AG08396 (cell line): ENCODE measurements around the gene ZFYVE16.
"Not testable (repeated sequence)": the region's sequence is repeated elsewhere in the genome, so short reads cannot be mapped to it uniquely, and the experiment has no call there.

Experiments used
- DNase-seq: peaks from one replicate; pipeline ENCODE4 v3.0.0; 2012; ENCODE audit warnings: low spot score, mixed read lengths

ZFYVE16 gene

DNA sequence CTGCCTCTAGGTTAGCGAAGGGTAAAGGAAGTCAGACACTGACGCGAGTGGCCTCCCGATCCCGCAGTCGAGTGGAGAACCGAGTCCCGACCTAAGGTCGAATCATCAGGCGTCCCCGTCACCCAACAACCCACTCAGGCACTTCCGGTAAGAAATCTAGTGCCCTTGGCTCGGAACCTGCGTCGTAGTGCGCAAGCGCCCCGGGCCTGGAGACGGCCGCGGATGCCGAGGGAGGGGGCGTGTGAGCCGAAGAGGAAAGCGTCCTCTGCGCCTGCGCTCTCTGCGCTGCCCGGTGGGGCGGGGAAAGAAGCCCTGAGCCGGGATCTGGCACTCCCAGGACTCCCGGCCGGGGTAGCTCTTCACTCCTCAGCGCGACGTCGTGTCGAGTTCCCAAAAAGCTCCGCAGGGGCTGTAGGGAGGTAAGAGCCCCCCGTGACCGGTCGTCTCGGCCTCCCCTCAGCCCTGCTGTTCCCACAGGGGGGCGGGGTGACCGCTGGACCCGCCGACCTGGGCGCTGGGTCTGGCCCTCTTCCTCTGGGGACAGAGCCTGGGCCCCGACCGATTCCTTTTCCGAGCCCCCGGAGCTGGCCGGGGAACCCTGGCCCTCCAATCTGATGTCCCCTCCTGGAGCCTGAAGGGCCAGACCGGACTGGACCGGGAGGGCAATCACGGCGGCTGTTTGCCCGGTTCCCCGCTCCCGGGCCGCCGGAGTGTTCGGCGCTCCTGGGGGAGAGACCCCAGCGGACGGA is at the start of gene ZFYVE16:
TSS of gene ZFYVE16 (plus strand) at position 330 of the 749 bp plus-strand sequence. CDS start 26,084 bp downstream, outside the sequence.
- DNase-seq, result peak; percentile 99

DNA sequence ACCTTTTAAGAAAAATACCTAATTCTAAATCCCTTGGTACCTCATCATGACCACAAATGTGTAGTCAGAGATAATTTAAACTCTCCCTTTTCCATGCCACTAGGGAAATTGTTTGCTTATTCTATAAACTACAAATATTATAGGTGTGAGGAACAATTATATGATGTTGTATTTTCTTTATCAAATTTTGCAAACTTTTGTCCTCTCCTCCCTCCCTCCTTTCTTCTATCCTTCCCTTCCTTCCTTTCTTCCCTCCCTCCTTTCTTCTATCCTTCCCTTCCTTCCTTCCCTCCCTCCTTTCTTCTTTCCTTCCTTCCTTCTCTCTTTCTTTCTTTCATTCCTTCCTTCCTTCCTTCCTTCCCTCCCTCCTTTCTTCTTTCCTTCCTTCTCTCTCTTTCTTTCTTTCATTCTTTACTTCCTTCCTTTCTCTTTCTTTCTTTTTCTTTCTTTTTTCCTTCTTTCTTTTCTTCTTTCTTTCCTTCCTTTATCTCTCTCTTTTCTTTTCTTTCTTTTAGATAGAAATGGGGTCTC is 46.9 kb upstream of the ZFYVE16 start:
- no peak for DNase-seq

DNA sequence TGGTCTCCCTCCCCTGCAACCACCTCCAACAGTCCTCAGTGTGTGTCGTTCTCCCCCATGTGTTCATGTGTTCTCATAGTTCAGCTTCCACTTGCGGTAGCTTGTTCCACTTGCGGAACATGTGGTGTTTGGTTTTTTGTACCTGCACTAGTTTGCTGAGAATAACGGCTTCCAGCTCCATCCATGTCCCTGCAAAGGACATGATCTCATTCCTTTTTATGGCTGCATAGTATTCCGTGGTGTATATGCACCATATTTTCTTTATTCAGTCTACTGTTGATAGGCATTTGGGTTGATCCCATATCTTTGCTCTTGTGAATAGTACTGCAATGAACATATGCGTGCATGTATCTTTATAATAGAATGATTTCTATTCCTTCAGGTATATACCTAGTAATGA is 43.0 kb upstream of the ZFYVE16 start:
- DNase-seq, result no peak

DNA sequence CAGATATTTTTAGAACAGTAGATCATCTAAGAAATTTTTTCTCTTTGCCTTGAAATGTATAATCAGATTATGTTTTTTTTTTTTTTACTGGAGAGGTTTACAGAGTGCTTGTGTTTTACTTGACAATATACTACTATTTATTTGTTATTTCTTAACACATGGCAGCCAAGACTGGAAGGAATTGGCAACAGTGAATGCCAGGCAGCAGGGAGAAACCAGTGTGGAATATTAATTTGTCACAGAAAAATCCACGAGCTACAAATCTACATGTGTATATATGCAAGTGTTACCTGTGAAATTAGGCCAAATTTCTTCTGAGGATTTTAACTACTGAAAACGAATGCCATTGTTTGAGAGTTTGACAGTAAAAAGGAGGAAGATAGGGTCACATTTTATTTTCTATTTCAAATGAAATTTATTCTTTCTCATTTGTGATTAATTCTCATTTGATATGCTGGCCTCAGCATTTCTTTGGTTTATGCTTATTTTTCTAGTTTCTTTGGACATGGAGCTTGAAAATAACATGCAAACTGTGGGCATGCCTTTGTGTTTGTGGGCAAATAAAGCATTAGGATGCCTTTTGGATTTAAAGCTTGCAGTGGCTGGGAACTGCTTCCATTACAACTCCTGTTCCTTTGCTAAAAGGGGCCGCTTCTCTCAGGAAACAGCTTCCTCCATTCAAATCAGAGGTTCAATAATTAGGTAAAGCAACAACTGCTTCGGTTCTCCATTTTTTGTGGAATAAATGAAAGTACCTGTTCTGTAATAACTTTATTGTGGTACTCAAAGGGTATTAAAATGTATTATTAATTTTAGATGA is 39.0 kb upstream of the ZFYVE16 start:
- no peak for DNase-seq

DNA sequence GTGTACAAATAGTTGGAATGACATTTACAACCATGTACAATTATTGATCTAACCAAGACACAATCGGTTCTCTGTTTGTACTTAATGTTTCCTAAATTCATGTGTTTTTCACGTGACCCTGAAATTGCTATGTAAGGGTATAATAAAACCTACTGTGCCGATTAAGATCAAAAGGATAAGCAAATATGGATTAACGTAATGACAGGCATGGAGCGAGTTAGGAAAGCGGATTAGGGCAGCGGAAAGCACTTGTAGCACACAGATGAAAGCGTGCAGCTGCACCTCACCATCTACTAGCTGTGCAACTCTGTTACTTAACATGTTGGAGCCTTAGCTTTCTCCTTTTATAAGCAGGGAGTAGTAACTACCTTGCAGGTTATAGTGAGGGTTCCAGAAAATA is 38.3 kb upstream of the ZFYVE16 start:
- no peak for DNase-seq

DNA sequence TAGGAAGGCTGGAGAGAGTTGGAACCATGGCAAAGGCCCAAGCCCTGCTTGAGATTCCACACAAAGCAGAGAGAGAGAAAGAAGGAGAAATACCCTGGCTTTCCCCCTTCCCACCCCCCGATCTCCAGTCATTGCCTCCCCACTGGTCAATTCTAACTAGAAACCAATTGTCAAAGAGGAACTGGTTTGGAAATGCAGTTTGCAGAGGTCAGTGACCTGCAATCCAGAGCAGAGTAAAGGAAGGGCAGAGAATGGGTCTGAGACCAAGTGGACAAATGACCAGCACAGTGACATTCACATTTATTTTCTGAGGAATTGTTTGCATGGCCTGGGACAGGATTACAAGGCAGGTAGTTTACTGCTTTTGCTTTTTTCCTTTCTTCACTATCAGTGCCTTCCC is 37.5 kb upstream of the ZFYVE16 start:
- no peak for DNase-seq

DNA sequence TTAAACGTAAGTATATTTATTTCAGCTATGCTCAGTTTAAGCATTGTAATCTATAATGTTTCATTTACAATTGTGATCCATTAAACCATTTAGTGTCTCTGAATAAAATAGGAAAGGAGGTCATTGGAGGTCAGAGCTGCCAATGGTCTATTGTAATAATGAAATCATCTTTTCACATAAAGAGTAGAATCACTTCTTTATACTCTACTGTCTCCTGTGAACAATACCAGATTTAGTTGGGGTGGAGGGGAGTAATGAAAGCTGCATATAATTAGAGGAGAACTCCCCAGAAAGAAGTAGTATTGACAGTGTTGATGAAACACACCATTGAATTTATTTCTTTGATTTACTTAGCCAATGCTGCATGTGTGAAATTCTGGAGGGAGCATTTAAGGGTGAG is 35.1 kb upstream of the ZFYVE16 start:
- no peak for DNase-seq

DNA sequence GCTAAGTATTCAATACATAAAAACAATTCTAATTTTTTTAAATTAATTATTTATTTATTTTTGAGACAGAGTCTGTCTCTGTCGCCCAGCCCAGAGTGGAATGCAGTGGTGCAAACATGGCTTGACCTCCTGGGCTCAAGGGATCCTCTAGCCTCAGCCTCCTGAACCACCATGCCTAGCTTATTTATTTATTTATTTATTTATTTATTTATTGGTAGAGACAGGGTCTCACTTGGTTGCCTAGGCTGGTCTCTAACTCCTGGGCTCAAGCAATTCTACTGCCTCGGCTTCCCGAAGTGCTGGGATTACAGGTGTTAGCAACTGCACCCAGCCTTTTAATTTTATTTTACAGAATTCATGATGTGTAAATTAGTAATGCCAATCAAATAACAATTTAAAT is 33.7 kb upstream of the ZFYVE16 start:
- no peak for DNase-seq

DNA sequence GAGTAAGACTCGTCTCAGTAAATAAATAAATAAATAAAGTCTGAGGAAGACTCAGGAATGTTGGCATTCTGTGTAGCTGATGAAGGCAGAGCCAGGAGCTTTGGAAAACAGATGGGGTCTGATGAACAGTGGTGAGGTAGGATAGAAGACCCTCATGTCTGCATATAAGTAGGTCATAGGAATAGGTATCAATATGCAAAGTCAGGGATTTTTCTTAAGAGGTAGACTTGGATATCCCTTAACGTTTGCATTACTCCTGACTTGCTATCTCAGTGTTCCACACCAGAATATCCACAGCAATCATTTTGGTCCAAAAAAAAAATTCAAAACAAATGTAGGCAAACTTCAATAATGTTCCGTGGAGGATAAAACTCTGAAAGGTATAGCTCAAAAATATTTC is 31.3 kb upstream of the ZFYVE16 start:
- DNase-seq, result no peak

DNA sequence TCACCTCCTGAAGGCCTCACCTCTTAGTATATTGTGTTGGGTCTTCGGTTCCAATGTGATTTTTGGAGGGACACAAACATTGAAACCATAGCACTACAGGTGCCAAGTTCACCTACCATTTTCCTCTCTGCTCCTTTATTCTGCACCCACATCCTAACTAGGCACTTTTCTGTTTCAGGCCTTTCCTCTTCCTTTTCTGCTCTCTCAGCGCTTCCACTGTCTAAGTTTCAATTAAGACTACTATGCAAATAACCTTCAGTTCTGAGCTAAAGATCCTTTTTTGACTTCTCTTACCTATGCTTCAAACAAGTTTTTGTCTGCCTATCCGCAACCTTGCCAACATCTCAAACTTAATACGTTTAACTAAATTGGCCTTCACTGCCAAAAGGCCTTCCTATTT is 25.4 kb upstream of the ZFYVE16 start:
- DNase-seq, result no peak

DNA sequence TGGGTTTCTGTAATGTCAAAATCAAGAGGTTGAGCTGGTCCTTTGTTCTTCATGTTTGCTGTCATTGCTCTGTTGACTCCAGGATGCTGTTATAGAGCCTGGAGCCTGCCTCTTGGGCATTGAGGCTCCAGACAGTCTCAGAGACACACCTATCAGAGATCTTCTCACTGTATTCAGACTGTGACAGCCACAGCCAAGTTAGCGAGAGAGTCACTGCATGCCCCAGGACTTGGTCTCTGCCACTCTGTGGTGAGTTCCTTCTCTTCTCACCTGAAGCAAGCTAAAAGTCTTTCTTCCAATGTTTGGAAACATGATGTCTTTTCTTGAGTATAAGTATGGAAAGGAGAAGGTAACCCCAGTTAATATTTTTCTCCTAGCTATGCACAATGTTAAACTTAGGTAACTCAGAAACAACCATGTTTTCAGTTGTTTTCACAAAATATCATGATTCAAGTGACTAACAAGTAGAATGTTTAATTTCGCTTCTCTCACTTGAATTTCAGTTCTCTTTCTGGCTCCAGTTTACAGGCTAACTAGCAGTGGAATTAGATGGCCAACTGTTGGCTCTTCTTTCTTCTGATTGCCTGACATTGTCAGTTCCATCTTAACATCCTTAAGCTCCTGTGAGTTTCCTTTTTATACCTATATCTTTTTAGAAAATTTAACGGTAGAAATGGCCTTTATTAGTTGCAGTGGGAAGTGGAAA is 20.6 kb upstream of the ZFYVE16 start:
- no peak for DNase-seq

DNA sequence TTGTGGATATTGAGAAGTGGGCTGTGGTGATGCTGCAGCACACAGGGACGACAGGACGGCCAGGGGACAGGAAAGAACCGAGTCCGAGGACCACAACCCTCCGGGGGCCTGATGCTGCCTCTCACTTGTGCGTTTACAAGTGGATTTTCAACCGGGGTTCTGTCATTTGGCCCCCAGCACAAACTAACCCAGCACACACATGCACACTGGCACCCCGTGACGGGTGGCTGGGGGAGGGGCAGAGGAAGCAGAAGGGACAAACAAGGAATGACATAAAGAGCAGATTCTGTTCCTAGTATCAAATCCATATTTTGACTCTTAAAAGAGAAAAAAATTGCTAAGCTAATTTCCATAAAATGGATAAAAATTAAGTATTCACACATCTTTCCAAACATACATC is 18.3 kb upstream of the ZFYVE16 start:
- DNase-seq, result no peak

DNA sequence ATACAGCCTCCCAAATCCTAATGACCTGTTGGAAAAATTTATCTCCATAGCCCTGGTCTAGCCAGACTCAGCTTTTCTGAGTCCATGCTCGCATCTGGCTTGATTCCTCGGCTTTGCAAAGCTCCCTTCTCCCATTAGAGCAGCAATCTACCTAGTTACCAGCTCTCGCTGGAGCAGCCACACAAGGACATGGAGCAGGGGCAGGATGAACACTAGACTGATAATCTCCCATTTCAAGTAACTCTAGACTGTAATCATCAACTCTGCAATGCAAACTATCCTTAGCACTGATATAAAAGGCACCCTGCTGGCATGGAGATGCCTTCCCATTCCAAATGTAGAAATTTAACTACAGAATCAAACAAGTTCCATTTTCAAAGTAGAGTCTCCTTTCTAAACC is 17.5 kb upstream of the ZFYVE16 start:
- not testable (repeated sequence) for DNase-seq

DNA sequence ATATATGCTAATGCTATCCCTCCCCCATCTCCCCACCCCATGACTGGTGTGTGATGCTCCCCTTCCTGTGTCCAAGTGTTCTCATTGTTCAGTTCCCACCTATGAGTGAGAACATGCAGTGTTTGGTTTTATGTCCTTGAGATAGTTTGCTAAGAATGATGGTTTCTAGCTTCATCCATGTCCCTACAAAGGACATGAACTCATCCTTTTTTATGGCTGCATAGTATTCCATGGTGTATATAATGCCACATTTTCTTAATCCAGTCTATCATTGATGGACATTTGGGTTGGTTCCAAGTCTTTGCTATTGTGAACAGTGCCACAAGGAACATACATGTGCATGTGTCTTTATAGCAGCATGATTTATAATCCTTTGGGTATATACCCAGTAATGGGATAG is 16.6 kb upstream of the ZFYVE16 start:
- DNase-seq, result not testable (repeated sequence)

DNA sequence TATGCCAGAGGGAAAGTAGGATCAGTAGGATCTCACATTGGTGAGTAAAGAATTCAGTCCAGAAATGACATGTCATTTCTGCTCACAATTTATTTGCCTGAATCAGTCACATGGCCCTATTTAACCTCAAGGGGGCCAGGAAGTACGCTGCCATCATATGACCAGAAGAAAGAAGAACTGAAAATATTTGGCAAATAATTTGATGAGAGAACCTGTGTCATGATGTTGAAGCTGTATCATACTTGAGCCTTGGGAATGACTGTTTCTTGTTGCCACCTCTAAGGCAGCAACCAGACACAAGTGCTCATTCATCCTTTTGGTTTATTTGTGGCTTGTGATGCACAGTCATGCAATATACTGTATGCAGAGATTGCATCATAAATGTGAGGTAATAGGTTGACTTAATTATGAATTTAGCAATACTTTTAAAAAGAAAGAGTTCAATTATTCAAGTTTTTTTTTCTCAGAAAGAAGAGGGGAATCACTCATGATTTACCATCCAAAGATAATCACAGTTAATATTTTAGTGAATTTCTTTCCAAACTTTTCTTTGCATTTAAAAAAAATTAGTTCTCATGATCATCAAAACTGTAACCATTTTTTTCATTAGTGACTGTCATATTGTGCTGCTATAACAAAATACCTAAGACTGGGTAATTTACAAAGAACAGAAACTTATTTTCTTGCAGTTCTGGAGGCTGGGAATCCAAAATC is 8.2 kb upstream of the ZFYVE16 start:
- DNase-seq, result peak; percentile 34

DNA sequence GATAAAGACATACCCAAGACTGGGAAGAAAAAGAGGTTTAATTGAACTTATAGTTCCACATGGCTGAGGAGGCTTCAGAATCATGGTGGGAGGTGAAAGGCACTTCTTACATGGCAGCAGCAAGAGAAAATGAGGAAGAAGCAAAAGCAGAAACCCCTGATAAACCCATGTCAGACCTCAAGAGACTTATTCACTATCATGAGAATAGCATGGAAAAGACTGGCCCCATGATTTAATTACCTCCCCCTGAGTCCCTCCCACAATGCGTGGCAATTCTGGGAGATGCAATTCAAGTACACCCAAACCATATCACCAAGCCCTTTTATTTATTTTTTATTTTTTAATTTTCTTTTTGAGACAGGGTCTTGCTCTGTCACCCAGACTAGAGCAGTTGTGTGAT is 7.5 kb upstream of the ZFYVE16 start:
- DNase-seq, result not testable (repeated sequence)

DNA sequence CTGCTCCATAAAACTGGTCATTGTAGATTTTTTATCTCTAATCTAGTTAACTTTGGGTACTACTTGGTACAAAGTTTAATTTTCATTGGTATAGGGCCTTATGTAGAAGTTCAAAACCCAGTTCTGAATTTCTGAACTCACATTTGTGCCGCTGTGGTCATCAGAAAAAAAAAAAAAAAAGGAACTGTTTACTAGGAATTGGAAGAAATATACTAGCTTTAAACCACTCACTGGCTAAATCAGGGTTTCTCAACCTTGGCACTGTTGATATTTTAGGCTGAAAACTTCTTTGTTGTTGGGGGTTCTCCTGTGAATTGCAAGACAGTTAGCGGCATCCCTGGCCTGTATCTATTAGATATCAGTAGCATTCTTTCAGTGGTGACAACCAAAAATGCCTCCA is 4.1 kb upstream of the ZFYVE16 start:
- no peak for DNase-seq

DNA sequence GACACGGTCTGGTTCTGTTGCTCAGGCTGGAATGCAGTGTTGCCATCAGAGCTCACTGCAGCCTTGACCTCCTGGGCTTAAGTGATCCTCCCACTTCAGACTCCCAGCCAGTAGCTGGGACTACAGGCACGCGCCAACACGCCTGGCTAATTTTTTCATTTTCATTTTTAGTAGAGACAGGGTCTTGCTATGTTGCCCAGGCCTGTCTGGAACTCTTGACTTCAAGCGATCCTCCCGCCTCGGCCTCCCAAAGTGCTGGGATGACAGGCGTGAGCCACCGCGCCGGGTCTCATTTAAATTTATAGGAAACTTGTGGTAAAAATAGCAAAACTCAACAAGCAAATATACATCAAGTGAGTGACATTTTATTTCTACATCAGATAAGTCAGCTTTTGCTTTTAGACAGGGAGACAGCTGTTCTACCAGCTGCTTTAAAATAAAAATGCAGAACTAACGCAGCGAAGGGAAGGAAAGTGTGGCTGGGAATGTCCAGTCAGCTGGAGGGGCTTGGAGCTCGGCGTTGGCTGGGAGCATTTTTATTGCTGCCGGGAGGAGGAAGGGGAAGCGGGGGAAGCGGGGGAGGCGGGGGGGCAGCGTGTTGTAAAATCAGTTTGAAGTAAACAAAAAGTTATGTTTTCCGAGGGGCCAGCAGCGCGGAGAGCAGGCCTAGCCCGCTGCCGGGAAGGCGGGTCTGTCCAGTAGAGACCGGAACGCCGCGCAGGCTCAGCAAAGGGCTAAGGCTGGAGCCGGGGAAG is 707 bp upstream of the ZFYVE16 start:
- no peak for DNase-seq

DNA sequence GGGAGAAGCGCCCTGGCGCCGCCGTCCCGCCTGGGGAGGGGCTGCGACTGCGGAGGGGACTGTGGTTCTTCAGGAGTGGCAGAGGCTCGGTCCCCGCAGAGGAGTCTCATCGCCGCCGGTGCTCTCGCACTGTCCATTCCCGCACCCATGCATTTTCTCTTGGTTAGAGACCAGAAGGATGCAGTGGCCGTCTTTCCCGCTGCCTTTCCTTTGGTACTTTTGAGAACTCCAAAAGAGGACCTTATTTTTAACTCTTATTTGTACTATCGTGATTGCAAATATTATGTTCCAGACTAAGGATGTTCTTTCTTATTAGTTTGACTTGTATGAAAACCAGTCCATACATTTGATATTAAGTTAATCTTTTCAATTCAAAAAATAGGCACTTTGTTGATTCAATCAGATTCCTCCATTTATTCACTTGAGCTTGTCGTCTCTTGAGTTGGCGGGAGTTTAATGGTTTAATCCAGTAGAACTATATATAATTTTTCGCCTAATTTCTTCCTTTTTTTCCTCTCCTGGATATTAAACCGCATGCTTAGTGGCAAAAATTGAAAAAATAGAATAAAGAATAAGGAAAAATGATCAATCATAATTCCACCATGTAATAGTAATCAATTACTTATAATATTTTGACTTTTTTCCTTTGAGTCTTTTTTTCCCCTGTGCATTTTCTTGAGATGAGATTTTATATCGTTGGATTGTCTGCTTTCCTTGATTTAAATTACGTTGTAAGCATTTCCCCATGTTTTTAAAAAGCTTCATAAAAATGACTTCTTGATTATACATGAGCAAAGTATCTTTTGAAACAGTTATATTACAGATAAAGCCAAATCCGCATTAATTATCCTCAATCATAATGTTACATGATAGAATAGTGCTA is 861 bp downstream of the ZFYVE16 start:
- DNase-seq, result no peak

DNA sequence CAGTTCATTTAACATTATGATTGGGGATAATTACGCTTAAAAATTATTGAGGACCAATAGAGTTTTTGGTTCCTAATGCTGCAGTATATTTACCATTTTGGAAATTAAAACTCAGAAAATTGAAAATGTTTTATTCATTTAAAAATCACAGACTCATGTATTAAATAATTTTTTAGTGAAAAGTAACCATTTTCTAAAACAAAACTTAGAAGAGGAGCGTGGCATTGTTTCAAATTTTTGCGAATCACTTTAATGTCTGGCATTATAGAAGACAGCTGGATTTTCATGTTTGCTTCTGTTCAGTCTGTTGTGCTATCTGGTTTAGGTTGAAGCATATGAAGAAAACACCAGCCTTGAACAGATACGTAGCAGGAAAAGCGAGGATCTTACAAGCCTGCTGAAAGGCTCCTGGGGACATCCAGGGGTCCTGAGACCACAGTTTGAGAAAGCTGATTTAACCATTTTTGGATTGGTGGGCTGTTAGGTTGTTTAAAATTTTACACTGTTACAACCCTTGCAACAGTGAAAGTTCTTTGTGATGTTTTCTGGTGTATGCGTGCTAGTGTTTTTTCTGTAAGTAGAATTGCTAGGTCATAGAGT is 1.6 kb downstream of the ZFYVE16 start:
- no peak for DNase-seq
